ENCODE data around the gene B4GALT5.

The B4GALT5 gene

GRCh38 chr20:49589747-49590146 is 123.9 kb downstream of the B4GALT5 start:
- no peaks in the 10 kb centered on the region for H3K36me3 Mint-ChIP-seq (ENCODE audit: low read depth)
- no peak overlapping the region for H3K4me3 Mint-ChIP-seq
- H3K27ac Mint-ChIP-seq, result peak overlapping the region; percentile 90 to 93 (median 92)
- H3K9me3 Mint-ChIP-seq, result no peaks in the 10 kb centered on the region
- peaks cover 81% of the 10 kb centered on the region for H3K4me1 Mint-ChIP-seq
- TF ChIP-seq CTCF (IDR thresholded peaks at IDR 0.05; ENCODE audit: unreplicated experiment in 3 of 3), result no peak
- H3K27me3 Mint-ChIP-seq (ENCODE audit: low read depth), result peaks cover 7% of the 10 kb centered on the region

GRCh38 chr20:49587111-49587570 is 126.5 kb downstream of the B4GALT5 start:
- Mint-ChIP-seq H3K4me1 (peaks cover 79% of the 10 kb centered on the region), H3K9me3 (peaks cover 6% of the 10 kb centered on the region), H3K4me3 (peak overlapping the region; percentile 3 to 70 (median 10)), H3K27me3 (ENCODE audit: low read depth) (peaks cover 7% of the 10 kb centered on the region), H3K27ac (peak overlapping the region; percentile 99), H3K36me3 (ENCODE audit: low read depth) (no peaks in the 10 kb centered on the region)
- TF ChIP-seq CTCF (IDR thresholded peaks at IDR 0.05; ENCODE audit: unreplicated experiment in 3 of 3), result no peak

- TF ChIP-seq CTCF (IDR thresholded peaks at IDR 0.05; ENCODE audit: unreplicated experiment in 3 of 3), result no peak
- no peaks in the 10 kb centered on the region for H3K36me3 Mint-ChIP-seq (ENCODE audit: low read depth)
- peaks cover 6% of the 10 kb centered on the region for H3K9me3 Mint-ChIP-seq
- peak overlapping the region; percentile 80 to 98 (median 94) for H3K27ac Mint-ChIP-seq
- peaks cover 7% of the 10 kb centered on the region for H3K27me3 Mint-ChIP-seq (ENCODE audit: low read depth)
- peak overlapping the region in 1 of 3 experiments; percentile 40 for H3K4me3 Mint-ChIP-seq
- H3K4me1 Mint-ChIP-seq, result peaks cover 73% of the 10 kb centered on the region
These were observed 128.0 kb downstream of the B4GALT5 start for GRCh38 chr20:49585585-49586245.

- H3K4me1 Mint-ChIP-seq, result peaks cover 73% of the 10 kb centered on the region
- H3K9me3 Mint-ChIP-seq, result peaks cover 6% of the 10 kb centered on the region
- peak overlapping the region; percentile 80 to 98 (median 94) for H3K27ac Mint-ChIP-seq
- H3K27me3 Mint-ChIP-seq (ENCODE audit: low read depth), result peaks cover 7% of the 10 kb centered on the region
- TF ChIP-seq CTCF (IDR thresholded peaks at IDR 0.05; ENCODE audit: unreplicated experiment in 3 of 3), result no peak
- no peak overlapping the region for H3K4me3 Mint-ChIP-seq
- H3K36me3 Mint-ChIP-seq (ENCODE audit: low read depth), result no peaks in the 10 kb centered on the region
These were observed 129.0 kb downstream of the B4GALT5 start for GRCh38 chr20:49584418-49585382.

GRCh38 chr20:49583669-49584417 is 129.8 kb downstream of the B4GALT5 start:
- H3K4me1 Mint-ChIP-seq, result peaks cover 79% of the 10 kb centered on the region
- peaks cover 6% of the 10 kb centered on the region for H3K9me3 Mint-ChIP-seq
- peak overlapping the region; percentile 91 to 98 (median 94) for H3K27ac Mint-ChIP-seq
- TF ChIP-seq CTCF (IDR thresholded peaks at IDR 0.05; ENCODE audit: unreplicated experiment in 3 of 3), result no peak
- peaks cover 6% of the 10 kb centered on the region for H3K27me3 Mint-ChIP-seq (ENCODE audit: low read depth)
- H3K36me3 Mint-ChIP-seq (ENCODE audit: low read depth), result no peaks in the 10 kb centered on the region
- peak overlapping the region in 1 of 3 experiments; percentile 37 for H3K4me3 Mint-ChIP-seq

All from nephron (organoid).